Measurements from ENCODE around the gene RFTN2.

GRCh38 chr2:197576631-197577030 is 98.8 kb downstream of the RFTN2 start:
- no peak for TF ChIP-seq CTCF (IDR thresholded peaks at IDR 0.05)
- TF ChIP-seq POLR2A (IDR thresholded peaks at IDR 0.05) = no peak
